A549 (cell line): ENCODE data around the gene TMEM52B. TPM values are rescaled to one million over a fixed set of nuclear protein-coding genes. Genes with fewer than 3 reads are reported as not detected.

Source experiments
- ATAC-seq, 2 experiments: fragments of 200-7000 bp in 1 of 2; fragments of >200 bp in 1 of 2; cut with Nextera tagmentation in 1 of 2; cut with Tn5 transposase in 1 of 2; 3 replicates each; pipeline versions ENCODE4 v1.8.0 to v1.9.1; 2018 to 2020; ENCODE audit warnings: mild to moderate bottlenecking in 1 of 2, moderate library complexity in 1 of 2
- CTCF ChIA-PET: fragments of 300-600 bp; sonication (Branson Sonifier 250); formaldehyde crosslinking; extraction: SDS; loops from one replicate; lab custom pipeline; 2021; ENCODE audit warnings: antibody characterized with exemption, inconsistent platforms; lab: Yijun Ruan, JAX
- POLR2A ChIA-PET: fragments of 350-600 bp; formaldehyde crosslinking; extraction: SDS; loops from one replicate; lab custom pipeline; 2021; ENCODE audit warnings: antibody characterized with exemption, inconsistent platforms; lab: Yijun Ruan, JAX
- DNase-seq, 2 experiments: peaks; one replicate each; pipeline versions ENCODE4 v3.0.0 to v3.0.0-alpha.2; 2011 to 2016; ENCODE audit warnings: low read depth in 1 of 2, low spot score in 1 of 2
- FAIRE-seq: peaks from 2 replicates; lab custom pipeline; 2011; peaks lifted over from hg19 to GRCh38; lab: Jason Lieb, UNC
- H3K27ac ChIP-seq, 2 experiments: fragments of >200 bp; sonication (Bioruptor Twin); formaldehyde crosslinking; 3 replicates each; pipeline ENCODE4 v1.5.1; 2016 to 2017
- H3K4me1 ChIP-seq: fragments of >200 bp; sonication (Bioruptor Twin); formaldehyde crosslinking; 3 replicates; pipeline ENCODE4 v1.6.1; 2016
- H3K4me2 ChIP-seq: fragments of >200 bp; sonication (Bioruptor Twin); formaldehyde crosslinking; 3 replicates; pipeline ENCODE4 v1.6.1; 2016
- H3K4me3 ChIP-seq: fragments of >200 bp; sonication (Bioruptor Twin); formaldehyde crosslinking; 3 replicates; pipeline ENCODE4 v1.5.1; 2016
- H3K9me3 ChIP-seq: fragments of >200 bp; sonication (Bioruptor Twin); formaldehyde crosslinking; 3 replicates; pipeline ENCODE4 v1.6.1; 2016
- ATOH8 ChIP-seq: fragments of 250-450 bp; sonication (Bioruptor Pico); IDR thresholded peaks from 2 replicates; pipeline ENCODE4 v1.5.0; 2020; ENCODE audit warnings: low read depth, mild to moderate bottlenecking, moderate library complexity
- BCL3 ChIP-seq: fragments of >200 bp; sonication (Bioruptor Twin); formaldehyde crosslinking; IDR thresholded peaks from 3 replicates; pipeline ENCODE4 v1.6.1; 2016
- CBX2 ChIP-seq: fragments of 200-600 bp; sonication (generic); IDR thresholded peaks from 2 replicates; pipeline ENCODE4 v1.6.1; 2016; ENCODE audit warnings: low read depth, mild to moderate bottlenecking, borderline replicate concordance
- EHF ChIP-seq: fragments of 250-450 bp; sonication (Bioruptor Pico); IDR thresholded peaks from 2 replicates; pipeline ENCODE4 v1.5.0; 2020; ENCODE audit warnings: mild to moderate bottlenecking
- EHMT2 ChIP-seq: fragments of 200-600 bp; sonication (generic); IDR thresholded peaks from 2 replicates; pipeline ENCODE4 v1.6.1; 2016; ENCODE audit warnings: antibody characterized with exemption, low read depth, mild to moderate bottlenecking, moderate library complexity
- FOSL2 ChIP-seq, 2 experiments: fragments of 450-650 bp in 1 of 2; fragments of >200 bp in 1 of 2; sonication (Bioruptor Twin) in 1 of 2; formaldehyde crosslinking; IDR thresholded peaks; 2 replicates each; pipeline versions ENCODE4 v1.5.0 to v1.6.1; 2016 to 2020; ENCODE audit warnings: mild to moderate bottlenecking in 1 of 2, moderate library complexity in 1 of 2
- FOXS1 ChIP-seq: fragments of 250-450 bp; sonication (Bioruptor Pico); IDR thresholded peaks from 2 replicates; pipeline ENCODE4 v1.5.0; 2020; ENCODE audit warnings: mild to moderate bottlenecking, moderate library complexity
- HES2 ChIP-seq: fragments of >200 bp; sonication (Bioruptor Twin); formaldehyde crosslinking; IDR thresholded peaks from 2 replicates; pipeline ENCODE4 v1.6.1; 2016
- HEYL ChIP-seq: fragments of 250-450 bp; sonication (Bioruptor Pico); IDR thresholded peaks from 2 replicates; pipeline ENCODE4 v1.8.0; 2021; ENCODE audit warnings: mild to moderate bottlenecking, moderate library complexity
- HMGXB4 ChIP-seq: fragments of 250-450 bp; sonication (Bioruptor Pico); IDR thresholded peaks from 2 replicates; pipeline ENCODE4 v1.5.0; 2021; ENCODE audit warnings: mild to moderate bottlenecking, moderate library complexity, borderline replicate concordance
- KDM5A ChIP-seq: fragments of 200-600 bp; sonication (generic); IDR thresholded peaks from 2 replicates; pipeline ENCODE4 v1.6.1; 2016; ENCODE audit warnings: antibody characterized with exemption, mild to moderate bottlenecking
- MAZ ChIP-seq: fragments of 150-350 bp; IDR thresholded peaks from 2 replicates; pipeline ENCODE4 v1.6.1; 2014; ENCODE audit warnings: antibody characterized with exemption, low read depth, low read length, borderline replicate concordance
- MYC ChIP-seq: IDR thresholded peaks from 2 replicates; pipeline ENCODE4 v1.6.1; 2012; ENCODE audit warnings: mild to moderate bottlenecking, inconsistent platforms, low read length, improper control_type of control experiment, borderline replicate concordance
- POLR2AphosphoS2 ChIP-seq: conservative IDR thresholded peaks from 2 replicates; pipeline ENCODE4 v1.6.1; 2012; ENCODE audit warnings: low read length, improper control_type of control experiment, inconsistent platforms
- RARB ChIP-seq: fragments of 250-450 bp; sonication (Bioruptor Pico); IDR thresholded peaks from 2 replicates; pipeline ENCODE4 v1.8.0; 2021; ENCODE audit warnings: mild to moderate bottlenecking, moderate library complexity
- REST ChIP-seq: fragments of 200-600 bp; sonication (generic); IDR thresholded peaks from 2 replicates; pipeline ENCODE4 v1.6.1; 2016; ENCODE audit warnings: antibody characterized with exemption, mild to moderate bottlenecking, moderate library complexity
- RNF2 ChIP-seq: fragments of 200-600 bp; sonication (generic); IDR thresholded peaks from 2 replicates; pipeline ENCODE4 v1.6.1; 2016; ENCODE audit warnings: low read depth, mild to moderate bottlenecking, antibody characterized with exemption, moderate library complexity, borderline replicate concordance
- SMC3 ChIP-seq: fragments of >200 bp; sonication (Bioruptor Twin); formaldehyde crosslinking; IDR thresholded peaks from 3 replicates; pipeline ENCODE4 v1.6.1; 2018; ENCODE audit warnings: inconsistent platforms
- TP53 ChIP-seq: fragments of 250-450 bp; sonication (Bioruptor Pico); IDR thresholded peaks from 2 replicates; pipeline ENCODE4 v1.5.0; 2021; ENCODE audit warnings: mild to moderate bottlenecking, moderate library complexity
- ZC3H11A ChIP-seq: fragments of 450-650 bp; IDR thresholded peaks from 2 replicates; pipeline ENCODE4 v1.6.1; 2014; ENCODE audit warnings: antibody characterized with exemption, mild to moderate bottlenecking
- ZNF302 ChIP-seq: fragments of 250-450 bp; sonication (Bioruptor Pico); IDR thresholded peaks from 2 replicates; pipeline ENCODE4 v1.9.0; 2021; ENCODE audit warnings: inconsistent platforms, mild to moderate bottlenecking, moderate library complexity
- WGBS: methylation state at CpG from one replicate; pipeline ENCODE4 v1.1.6; 2017; ENCODE audit errors: missing lambda C conversion rate; 5-methylcytosine and 5-hydroxymethylcytosine counted together
- polyA plus RNA-seq, 4 experiments: library from polyadenylated mRNA; depleted of rRNA in 3 of 4; stranded (reverse); fragments of >200 nt; fragmentation: RNase III in 1 of 4; extraction: RNeasy Plus Mini Kit Qiagen cat#74134 plus additional on column Dnase treatment in 1 of 4; gene quantifications; 2 replicates in 3 of 4; 3 replicates in 1 of 4; pipeline ENCODE4 v1.2.3, GENCODE V29; 2011 to 2017

The TMEM52B gene
- polyA plus RNA-seq, 2 of the 4 experiments (the other 2 are of a cell fraction) = 0.08 to 0.39 TPM

- no peak overlapping the region for H3K4me3 ChIP-seq
- H3K4me1 ChIP-seq = 0 out of 3 replicates have a peak, but pooled peaks cover 4% of the 10 kb centered on the region
- no peak for DNase-seq
- POLR2A ChIA-PET = no interaction called here
- FAIRE-seq = no peak
- no peaks in the 10 kb centered on the region for H3K9me3 ChIP-seq
- CTCF ChIA-PET = interaction anchor here (0.7 to 1.4 kb wide), 2 partner anchors 34 to 211 kb away, joined by 3 to 4 read pairs; no protein-coding TSS in a partner anchor
- WGBS = 72% methylated on average over 3 of the region's 3 CpGs
- no peak overlapping the region for H3K4me2 ChIP-seq
- H3K27ac ChIP-seq = no peak overlapping the region
- ATAC-seq = no peak
- TF ChIP-seq REST = no peak
These were observed 22.9 kb upstream of the TMEM52B start for GRCh38 chr12:10155966-10156365.

- no peak overlapping the region for H3K4me3 ChIP-seq
- H3K4me2 ChIP-seq = no peak overlapping the region
- H3K9me3 ChIP-seq = no peaks in the 10 kb centered on the region
- 65% methylated on average over 2 of the region's 2 CpGs for WGBS
- no peak for DNase-seq
- ChIA-PET POLR2A (no interaction called here), CTCF (no interaction called here)
- no peak overlapping the region for H3K27ac ChIP-seq
- TF ChIP-seq BCL3 = no peak
- TF ChIP-seq MAZ = no peak
- TF ChIP-seq ATOH8 (CRISPR knock-in tag) = no peak
- TF ChIP-seq POLR2AphosphoS2 = no peak
- TF ChIP-seq FOSL2 (IDR thresholded peaks at IDR 0.05) = no peak
- no peak for TF ChIP-seq FOSL2 (CRISPR knock-in tag; IDR thresholded peaks at IDR 0.05)
- no peak for TF ChIP-seq EHMT2
- no peak for TF ChIP-seq HEYL (CRISPR knock-in tag)
- no peak for TF ChIP-seq KDM5A
- no peak for TF ChIP-seq MYC
- 0 out of 3 replicates have a peak, but pooled peaks cover 4% of the 10 kb centered on the region for H3K4me1 ChIP-seq
- ATAC-seq = no peak
- no peak for FAIRE-seq
These were observed 20.4 kb upstream of the TMEM52B start for GRCh38 chr12:10158406-10158805.

- Histone ChIP-seq H3K4me3 (no peak overlapping the region), H3K27ac (no peak overlapping the region), H3K9me3 (no peaks in the 10 kb centered on the region), H3K4me1 (no peaks in the 10 kb centered on the region), H3K4me2 (no peak overlapping the region)
- no peak for ATAC-seq
- no peak for FAIRE-seq
- CTCF ChIA-PET = interaction anchor here (0.9 to 1.0 kb wide), 3 partner anchors 10 to 20 kb away, joined by 3 read pairs; no protein-coding TSS in a partner anchor
- POLR2A ChIA-PET = no interaction called here
- no peak for DNase-seq
- WGBS = 61% methylated on average over 3 of the region's 3 CpGs
- TF ChIP-seq RARB (CRISPR knock-in tag) (no peak), RNF2 (no peak), FOXS1 (CRISPR knock-in tag) (no peak), MAZ (no peak), CBX2 (no peak), BCL3 (no peak), EHF (no peak), ATOH8 (CRISPR knock-in tag) (no peak), SMC3 (no peak), HES2 (no peak), TP53 (CRISPR knock-in tag) (no peak), EHMT2 (no peak), ZNF302 (no peak), HMGXB4 (CRISPR knock-in tag) (no peak), ZC3H11A (no peak), FOSL2 (IDR thresholded peaks at IDR 0.05) (no peak), FOSL2 (CRISPR knock-in tag; IDR thresholded peaks at IDR 0.05) (no peak)
These were observed 19.6 kb upstream of the TMEM52B start for GRCh38 chr12:10159280-10159679.
